ENCODE data around the gene LCE1B.

Gene LCE1B

GRCh38 chr1:152811671-152812070, at the start of gene LCE1B:
Gene LCE1B (plus strand): TSS chr1:152811971. CDS start chr1:152812447, 476 bp downstream.
- no peak for DNase-seq

- DNase-seq = no peak
These were observed 42.8 kb upstream of the LCE1B start for GRCh38 chr1:152768847-152769533.

GRCh38 chr1:152770411-152770810, 41.4 kb upstream of the LCE1B start:
- no peak for DNase-seq

GRCh38 chr1:152774875-152775274, 36.9 kb upstream of the LCE1B start, which contains the start of gene LCE1F:
Gene LCE1F (plus strand): TSS chr1:152775140. CDS start chr1:152776372, 1,232 bp downstream.
- no peak for DNase-seq

GRCh38 chr1:152776361-152776760, 35.4 kb upstream of the LCE1B start:
- DNase-seq = no peak

GRCh38 chr1:152777510-152778137, 34.1 kb upstream of the LCE1B start:
- no peak for DNase-seq

- DNase-seq = no peak
These were observed 28.7 kb upstream of the LCE1B start for GRCh38 chr1:152783095-152783494.

GRCh38 chr1:152786077-152786476, 25.7 kb upstream of the LCE1B start, which contains the start of gene LCE1E:
Gene LCE1E (plus strand): TSS chr1:152786257. CDS start chr1:152787300, 1,043 bp downstream.
- DNase-seq = no peak

- no peak for DNase-seq
These were observed 16.1 kb upstream of the LCE1B start for GRCh38 chr1:152795686-152796085.

- no peak for DNase-seq
These were observed 15.3 kb upstream of the LCE1B start, which contains the start of gene LCE1D for GRCh38 chr1:152796421-152796820. Gene LCE1D (plus strand): TSS chr1:152796721. CDS start chr1:152797795, 1,074 bp downstream.

- no peak for DNase-seq
These were observed 10.4 kb upstream of the LCE1B start for GRCh38 chr1:152801333-152801732.

GRCh38 chr1:152806576-152806975, 5.2 kb upstream of the LCE1B start, which contains the start of gene LCE1C:
Gene LCE1C (minus strand): TSS chr1:152806651. CDS start chr1:152805478, 1,173 bp downstream.
- no peak for DNase-seq

GRCh38 chr1:152811050-152811449, 721 bp upstream of the LCE1B start:
- DNase-seq = no peak

- DNase-seq = no peak
These were observed 5.5 kb downstream of the LCE1B start for GRCh38 chr1:152817309-152817708.

GRCh38 chr1:152823294-152823693, 11.5 kb downstream of the LCE1B start:
- DNase-seq = no peak

- DNase-seq = no peak
These were observed 13.2 kb downstream of the LCE1B start for GRCh38 chr1:152824964-152825363.

GRCh38 chr1:152827173-152827572, 15.4 kb downstream of the LCE1B start, which contains the start of gene LCE1A:
Gene LCE1A (plus strand): TSS chr1:152827473. CDS start chr1:152827473, 0 bp downstream.
- DNase-seq = no peak

GRCh38 chr1:152836870-152837269, 25.1 kb downstream of the LCE1B start:
- no peak for DNase-seq

GRCh38 chr1:152842556-152842955, 30.8 kb downstream of the LCE1B start, which contains the start of gene LCE6A:
Gene LCE6A (plus strand): TSS chr1:152842856. CDS start chr1:152843521, 665 bp downstream.
- DNase-seq = no peak

GRCh38 chr1:152855661-152856060, 43.9 kb downstream of the LCE1B start:
- DNase-seq = no peak

GRCh38 chr1:152858062-152858461, 46.3 kb downstream of the LCE1B start:
- DNase-seq = no peak

GRCh38 chr1:152859696-152860095, 47.9 kb downstream of the LCE1B start, which contains the start of gene LCE7A:
Gene LCE7A (plus strand): TSS chr1:152859996. CDS start chr1:152860698, 702 bp downstream.
- no peak for DNase-seq

GRCh38 chr1:152860129-152860528, 48.4 kb downstream of the LCE1B start:
- no peak for DNase-seq

- DNase-seq = no peak
These were observed 49.6 kb downstream of the LCE1B start for GRCh38 chr1:152861374-152861773.

Measured in activated T-cell treated with anti-CD3 and anti-CD28 coated beads for 4 hours (primary cell).